Neural cell (in vitro differentiated cells): ENCODE measurements around the gene DNAJC11. TPM values are rescaled to one million over a fixed set of nuclear protein-coding genes. Genes with fewer than 3 reads are reported as not detected.

ENCODE experiments used
- H2AFZ ChIP-seq: fragments of 200-600, 300-800 bp; sonication (generic), shearing (Covaris generic); 2 replicates; pipeline ENCODE4 v1.6.0; 2014; ENCODE audit warnings: low read depth, mild to moderate bottlenecking, antibody characterized with exemption, low read length, moderate library complexity
- H3F3A ChIP-seq: fragments of 200-600 bp; shearing (Covaris generic); 2 replicates; pipeline ENCODE4 v1.6.1; 2016; ENCODE audit warnings: mild to moderate bottlenecking, moderate library complexity, mixed read lengths, antibody characterized with exemption, low read length; ENCODE audit not compliant: insufficient read depth, poor library complexity, severe bottlenecking
- H3K27ac ChIP-seq: fragments of 200-600, 300-800 bp; sonication (generic), shearing (Covaris generic); 2 replicates; pipeline ENCODE4 v1.5.1; 2014; ENCODE audit warnings: mild to moderate bottlenecking, low read length, moderate library complexity
- H3K27me3 ChIP-seq: fragments of 300-800, 200-600 bp; sonication (generic), shearing (Covaris generic); 2 replicates; pipeline ENCODE4 v1.6.0; 2014; ENCODE audit warnings: mild to moderate bottlenecking, low read depth, low read length, moderate library complexity; ENCODE audit not compliant: insufficient read depth
- H3K36me3 ChIP-seq: fragments of 300-800, 200-600 bp; sonication (generic), shearing (Covaris generic); 2 replicates; pipeline ENCODE4 v1.5.1; 2014; ENCODE audit warnings: mild to moderate bottlenecking, antibody characterized with exemption, low read length, moderate library complexity; ENCODE audit not compliant: insufficient read depth
- H3K4me2 ChIP-seq: fragments of 300-800, 200-600 bp; sonication (generic), shearing (Covaris generic); 2 replicates; pipeline ENCODE4 v1.6.0; 2014; ENCODE audit warnings: mild to moderate bottlenecking, low read length
- H3K4me3 ChIP-seq: fragments of 300-800, 200-600 bp; sonication (generic), shearing (Covaris generic); 2 replicates; pipeline ENCODE4 v1.5.1; 2014; ENCODE audit warnings: mild to moderate bottlenecking, low read length, moderate library complexity
- H3K79me2 ChIP-seq: fragments of 200-600 bp; shearing (Covaris generic); replicated peaks from 2 replicates; pipeline ENCODE4 v1.6.0; 2014; ENCODE audit warnings: mild to moderate bottlenecking, low read length, moderate library complexity; ENCODE audit not compliant: insufficient read depth
- H3K9ac ChIP-seq: fragments of 300-800, 200-600 bp; sonication (generic), shearing (Covaris generic); 2 replicates; pipeline ENCODE4 v1.6.1; 2016; ENCODE audit warnings: mild to moderate bottlenecking, low read length, mixed read lengths
- H3K9me2 ChIP-seq: fragments of 200-600 bp; shearing (Covaris generic); 2 replicates; pipeline ENCODE4 v1.6.1; 2016; ENCODE audit warnings: mild to moderate bottlenecking, low read length, mixed read lengths; ENCODE audit not compliant: insufficient read depth
- H3K9me3 ChIP-seq: fragments of 200-600, 300-800 bp; sonication (generic), shearing (Covaris generic); 2 replicates; pipeline ENCODE4 v1.6.1; 2016; ENCODE audit warnings: mild to moderate bottlenecking, mixed run types, low read length, moderate library complexity, mixed read lengths
- H4K20me1 ChIP-seq: fragments of 200-600 bp; shearing (Covaris generic); 2 replicates; pipeline ENCODE4 v1.6.1; 2016; ENCODE audit warnings: mild to moderate bottlenecking, mixed run types; ENCODE audit not compliant: insufficient read depth
- EP300 ChIP-seq: fragments of 450-650 bp; conservative IDR thresholded peaks from 2 replicates; pipeline ENCODE4 v1.6.1; 2014; ENCODE audit warnings: antibody characterized with exemption, mild to moderate bottlenecking, moderate library complexity; ENCODE audit not compliant: poor library complexity, severe bottlenecking
- EZH2 ChIP-seq: fragments of 200-600, 300-800 bp; shearing (Covaris generic), sonication (generic); IDR thresholded peaks from 2 replicates; pipeline ENCODE4 v1.6.1; 2014; ENCODE audit warnings: antibody characterized with exemption, low read length, borderline replicate concordance, mild to moderate bottlenecking; ENCODE audit not compliant: insufficient read depth, poor library complexity, severe bottlenecking
- MXI1 ChIP-seq: fragments of 450-650 bp; conservative IDR thresholded peaks from 2 replicates; pipeline ENCODE4 v1.6.1; 2014; ENCODE audit warnings: antibody characterized with exemption, mild to moderate bottlenecking; ENCODE audit not compliant: poor library complexity, severe bottlenecking
- POLR2AphosphoS5 ChIP-seq: IDR thresholded peaks from 2 replicates; pipeline ENCODE4 v1.6.1; 2012
- RAD21 ChIP-seq: fragments of 450-650 bp; conservative IDR thresholded peaks from 2 replicates; pipeline ENCODE4 v1.6.1; 2014; ENCODE audit warnings: antibody characterized with exemption, mild to moderate bottlenecking, moderate library complexity
- SMC3 ChIP-seq: fragments of 450-650 bp; conservative IDR thresholded peaks from 2 replicates; pipeline ENCODE4 v1.6.1; 2014; ENCODE audit warnings: antibody characterized with exemption, mild to moderate bottlenecking, moderate library complexity; ENCODE audit not compliant: poor library complexity
- TAF1 ChIP-seq: IDR thresholded peaks from 2 replicates; pipeline ENCODE4 v1.6.1; 2012; ENCODE audit warnings: low read depth
- polyA plus RNA-seq: library from polyadenylated mRNA; depleted of rRNA; stranded (reverse); fragments of >200 nt; gene quantifications from 2 replicates; pipeline ENCODE4 v1.2.3, GENCODE V29; 2014
- TF ChIP-seq, protein P1 (sequence below): fragments of 450-650 bp; IDR thresholded peaks from 2 replicates; pipeline ENCODE4 v1.5.1; 2014; ENCODE audit warnings: antibody characterized with exemption, mild to moderate bottlenecking, moderate library complexity; ENCODE audit not compliant: poor library complexity, severe bottlenecking
- TF ChIP-seq, protein P2 (sequence below): IDR thresholded peaks from 2 replicates; pipeline ENCODE4 v1.6.1; 2012; ENCODE audit warnings: borderline replicate concordance

Gene DNAJC11
- polyA plus RNA-seq, 1 donor from 2014 or later, result 28.6 TPM

DNA sequence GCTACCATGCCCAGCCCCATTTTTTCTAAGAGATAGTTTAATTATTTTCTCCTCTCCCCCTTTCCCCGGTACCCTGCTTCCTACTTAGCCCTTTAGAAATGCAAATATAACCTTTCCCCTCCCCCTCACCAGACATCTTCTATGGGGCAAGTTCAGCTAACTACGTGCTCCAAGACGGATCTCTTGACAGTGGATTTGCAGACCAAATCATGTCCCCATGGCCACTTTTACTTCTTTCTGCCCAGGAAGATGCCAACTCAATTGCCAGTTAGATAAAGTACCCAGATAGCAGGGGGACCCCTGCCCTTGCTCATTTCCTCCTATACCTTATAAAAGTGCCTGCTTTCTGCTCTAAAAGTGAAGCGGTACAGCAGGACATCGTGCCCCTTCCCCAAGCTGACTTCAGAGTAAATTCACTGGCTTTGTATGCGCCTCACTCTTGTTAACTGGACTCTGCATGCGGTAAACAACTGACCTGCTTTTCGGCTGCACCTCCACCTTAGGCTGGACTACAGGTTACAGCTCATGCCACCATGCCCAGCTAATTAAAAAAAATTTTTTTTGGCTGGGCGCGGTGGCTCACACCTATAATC lies 7.4 kb downstream of the DNAJC11 start:
- Histone ChIP-seq H3K4me3 (no peak overlapping the region), H3K4me2 (no peak overlapping the region), H3K79me2 (peaks cover 4% of the 10 kb centered on the region), H3K36me3 (no peaks in the 10 kb centered on the region), H3K9ac (no peak overlapping the region), H3K27ac (no peak overlapping the region), H3F3A (no peaks in the 10 kb centered on the region), H3K27me3 (no peaks in the 10 kb centered on the region), H2AFZ (no peak overlapping the region), H4K20me1 (no peaks in the 10 kb centered on the region), H3K9me3 (no peaks in the 10 kb centered on the region), H3K9me2 (no peaks in the 10 kb centered on the region)
- TF ChIP-seq MXI1 (no peak), RAD21 (no peak), EZH2 (no peak), EP300 (no peak), POLR2AphosphoS5 (no peak), TAF1 (no peak), SMC3 (no peak)
- TF ChIP-seq, protein P1, sequence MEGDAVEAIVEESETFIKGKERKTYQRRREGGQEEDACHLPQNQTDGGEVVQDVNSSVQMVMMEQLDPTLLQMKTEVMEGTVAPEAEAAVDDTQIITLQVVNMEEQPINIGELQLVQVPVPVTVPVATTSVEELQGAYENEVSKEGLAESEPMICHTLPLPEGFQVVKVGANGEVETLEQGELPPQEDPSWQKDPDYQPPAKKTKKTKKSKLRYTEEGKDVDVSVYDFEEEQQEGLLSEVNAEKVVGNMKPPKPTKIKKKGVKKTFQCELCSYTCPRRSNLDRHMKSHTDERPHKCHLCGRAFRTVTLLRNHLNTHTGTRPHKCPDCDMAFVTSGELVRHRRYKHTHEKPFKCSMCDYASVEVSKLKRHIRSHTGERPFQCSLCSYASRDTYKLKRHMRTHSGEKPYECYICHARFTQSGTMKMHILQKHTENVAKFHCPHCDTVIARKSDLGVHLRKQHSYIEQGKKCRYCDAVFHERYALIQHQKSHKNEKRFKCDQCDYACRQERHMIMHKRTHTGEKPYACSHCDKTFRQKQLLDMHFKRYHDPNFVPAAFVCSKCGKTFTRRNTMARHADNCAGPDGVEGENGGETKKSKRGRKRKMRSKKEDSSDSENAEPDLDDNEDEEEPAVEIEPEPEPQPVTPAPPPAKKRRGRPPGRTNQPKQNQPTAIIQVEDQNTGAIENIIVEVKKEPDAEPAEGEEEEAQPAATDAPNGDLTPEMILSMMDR, result no peak
- TF ChIP-seq, protein P2, sequence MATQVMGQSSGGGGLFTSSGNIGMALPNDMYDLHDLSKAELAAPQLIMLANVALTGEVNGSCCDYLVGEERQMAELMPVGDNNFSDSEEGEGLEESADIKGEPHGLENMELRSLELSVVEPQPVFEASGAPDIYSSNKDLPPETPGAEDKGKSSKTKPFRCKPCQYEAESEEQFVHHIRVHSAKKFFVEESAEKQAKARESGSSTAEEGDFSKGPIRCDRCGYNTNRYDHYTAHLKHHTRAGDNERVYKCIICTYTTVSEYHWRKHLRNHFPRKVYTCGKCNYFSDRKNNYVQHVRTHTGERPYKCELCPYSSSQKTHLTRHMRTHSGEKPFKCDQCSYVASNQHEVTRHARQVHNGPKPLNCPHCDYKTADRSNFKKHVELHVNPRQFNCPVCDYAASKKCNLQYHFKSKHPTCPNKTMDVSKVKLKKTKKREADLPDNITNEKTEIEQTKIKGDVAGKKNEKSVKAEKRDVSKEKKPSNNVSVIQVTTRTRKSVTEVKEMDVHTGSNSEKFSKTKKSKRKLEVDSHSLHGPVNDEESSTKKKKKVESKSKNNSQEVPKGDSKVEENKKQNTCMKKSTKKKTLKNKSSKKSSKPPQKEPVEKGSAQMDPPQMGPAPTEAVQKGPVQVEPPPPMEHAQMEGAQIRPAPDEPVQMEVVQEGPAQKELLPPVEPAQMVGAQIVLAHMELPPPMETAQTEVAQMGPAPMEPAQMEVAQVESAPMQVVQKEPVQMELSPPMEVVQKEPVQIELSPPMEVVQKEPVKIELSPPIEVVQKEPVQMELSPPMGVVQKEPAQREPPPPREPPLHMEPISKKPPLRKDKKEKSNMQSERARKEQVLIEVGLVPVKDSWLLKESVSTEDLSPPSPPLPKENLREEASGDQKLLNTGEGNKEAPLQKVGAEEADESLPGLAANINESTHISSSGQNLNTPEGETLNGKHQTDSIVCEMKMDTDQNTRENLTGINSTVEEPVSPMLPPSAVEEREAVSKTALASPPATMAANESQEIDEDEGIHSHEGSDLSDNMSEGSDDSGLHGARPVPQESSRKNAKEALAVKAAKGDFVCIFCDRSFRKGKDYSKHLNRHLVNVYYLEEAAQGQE, result no peak

DNA sequence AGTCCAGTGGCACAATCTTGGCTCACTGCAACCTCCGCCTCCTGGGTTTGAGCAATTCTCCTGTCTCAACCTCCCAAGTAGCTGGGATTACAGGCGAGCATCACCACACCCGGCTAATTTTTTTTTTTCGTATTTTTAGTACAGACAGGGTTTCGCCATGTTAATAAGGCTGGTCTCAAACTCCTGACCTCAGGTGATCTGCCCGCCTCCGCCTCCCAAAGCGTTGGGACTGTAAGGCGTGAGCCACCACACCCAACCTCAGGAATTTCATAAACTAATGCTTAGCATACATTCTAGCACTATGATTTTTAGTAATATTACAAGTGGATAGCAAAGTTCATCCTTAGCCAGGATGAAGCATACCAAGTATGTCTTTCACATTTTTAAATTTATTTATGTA lies 8.7 kb downstream of the DNAJC11 start:
- no peak for TF ChIP-seq EZH2
- TF ChIP-seq RAD21, result no peak
- TF ChIP-seq, protein P2, result no peak
- no peak for TF ChIP-seq TAF1
- TF ChIP-seq, protein P1, result no peak
- TF ChIP-seq MXI1, result no peak
- no peak for TF ChIP-seq EP300
- TF ChIP-seq SMC3, result no peak
- TF ChIP-seq POLR2AphosphoS5, result no peak
- no peaks in the 10 kb centered on the region for H3K36me3 ChIP-seq
- H3F3A ChIP-seq, result no peaks in the 10 kb centered on the region
- H3K27ac ChIP-seq, result no peak overlapping the region
- no peak overlapping the region for H3K4me2 ChIP-seq
- no peaks in the 10 kb centered on the region for H4K20me1 ChIP-seq
- no peak overlapping the region for H2AFZ ChIP-seq
- no peak overlapping the region for H3K4me3 ChIP-seq
- no peaks in the 10 kb centered on the region for H3K9me3 ChIP-seq
- no peaks in the 10 kb centered on the region for H3K9me2 ChIP-seq
- no peak overlapping the region for H3K9ac ChIP-seq
- H3K27me3 ChIP-seq, result no peaks in the 10 kb centered on the region
- no peaks in the 10 kb centered on the region for H3K79me2 ChIP-seq
